Left ventricle myocardium inferior (tissue), 1 donor: ENCODE results near the gene SORD. TPM values are rescaled to one million over a fixed set of nuclear protein-coding genes. Genes with fewer than 3 reads are reported as not detected.
"Not testable (repeated sequence)": the region's sequence is repeated elsewhere in the genome, so short reads cannot be mapped to it uniquely, and the experiment has no call there.

Source experiments
- DNase-seq: peaks from one replicate; pipeline ENCODE4 v3.0.0-alpha.2; 2020
- H3K27ac ChIP-seq: fragments of 200-600 bp; replicated peaks from 2 replicates; pipeline ENCODE4 v1.8.0; 2021
- H3K27me3 ChIP-seq: fragments of 200-600 bp; 2 replicates; pipeline ENCODE4 v1.8.0; 2021; ENCODE audit warnings: low read depth
- H3K36me3 ChIP-seq: fragments of 200-600 bp; 2 replicates; pipeline ENCODE4 v1.8.0; 2021
- H3K4me1 ChIP-seq: fragments of 200-600 bp; 2 replicates; pipeline ENCODE4 v1.8.0; 2021
- H3K4me3 ChIP-seq: fragments of 200-600 bp; 2 replicates; pipeline ENCODE4 v1.8.0; 2021; ENCODE audit warnings: mild to moderate bottlenecking, moderate library complexity
- H3K9me3 ChIP-seq: fragments of 200-600 bp; replicated peaks from 2 replicates; pipeline ENCODE4 v1.8.0; 2021
- CTCF ChIP-seq: fragments of 200-600 bp; IDR thresholded peaks from 2 replicates; pipeline ENCODE4 v1.8.0; 2021; ENCODE audit warnings: antibody characterized with exemption, mild to moderate bottlenecking, borderline replicate concordance
- intact Hi-C: fragments of 100-400 bp; cut with micrococcal nuclease; formaldehyde crosslinking; loops from one replicate; pipeline ENCODE4 v1.11.0; 2022
- total RNA-seq: library from RNA; stranded (reverse); fragmentation: NEBNext Ultra II Directional; extraction: Animal tissue kit (Norgen Biotek cat#: 25700); gene quantifications from one replicate; pipeline ENCODE4 v1.2.1, GENCODE V29; 2021
- donor health status: DM: no; HTN: yes; CAD: no; lungs with severe emphysema.

Gene SORD
- total RNA-seq, 1 donor from 2014 or later = 13.6 TPM

GRCh38 chr15:45064386-45064785 lies 41.4 kb downstream of the SORD start:
- no peak overlapping the region for H3K27ac ChIP-seq
- no peaks in the 10 kb centered on the region for H3K9me3 ChIP-seq
- no peak overlapping the region for H3K4me3 ChIP-seq
- DNase-seq = no peak
- intact Hi-C loops = no loop called here
- H3K36me3 ChIP-seq = no peaks in the 10 kb centered on the region
- H3K4me1 ChIP-seq = no peaks in the 10 kb centered on the region
- TF ChIP-seq CTCF = no peak
- no peaks in the 10 kb centered on the region for H3K27me3 ChIP-seq

DNA sequence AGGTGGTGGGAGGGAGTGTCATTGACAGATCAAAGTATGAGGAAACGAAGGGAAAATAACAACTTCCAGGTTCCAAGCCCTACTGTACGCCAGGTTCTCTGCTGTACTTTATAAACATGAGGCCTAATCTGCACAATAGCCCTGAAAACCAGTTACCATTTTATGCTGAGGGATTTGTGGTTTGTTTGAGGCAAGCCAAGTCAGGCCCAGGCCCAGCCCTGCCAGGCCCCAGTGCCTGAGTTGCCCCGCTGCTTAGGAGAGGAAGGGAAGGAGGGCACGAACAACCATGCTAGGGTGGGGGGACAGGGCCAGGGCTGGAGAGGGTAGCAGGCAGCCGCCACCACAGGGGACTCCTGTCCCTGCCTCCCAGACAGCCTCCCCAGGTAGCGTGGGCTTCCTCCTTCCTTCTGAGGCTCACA lies 47.0 kb downstream of the SORD start:
- intact Hi-C loops, H3K9me3 ChIP-seq, H3K4me3 ChIP-seq, H3K27ac ChIP-seq, H3K36me3 ChIP-seq, H3K4me1 ChIP-seq, H3K27me3 ChIP-seq, DNase-seq: not testable (repeated sequence)

DNA sequence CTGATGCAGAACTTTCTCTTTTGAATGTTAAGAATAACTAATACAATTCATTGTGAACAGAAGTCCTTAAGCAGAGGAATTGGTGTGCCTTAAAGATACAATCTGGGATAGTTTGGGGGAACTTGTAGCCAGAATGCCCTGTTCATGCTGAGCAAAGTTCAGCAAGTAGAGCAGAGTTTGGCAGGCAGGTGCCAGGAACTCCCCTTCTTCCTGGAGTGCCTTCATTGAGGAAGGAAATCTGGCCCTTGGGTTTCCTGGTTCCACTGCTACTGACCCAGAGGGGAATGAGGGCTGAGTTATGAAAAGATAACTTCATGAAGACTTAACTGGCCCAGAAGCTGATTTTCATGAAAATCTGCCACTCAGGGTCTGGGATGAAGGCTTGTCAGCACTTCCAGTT lies 50.6 kb downstream of the SORD start:
- H3K27ac ChIP-seq, H3K4me3 ChIP-seq, H3K27me3 ChIP-seq, intact Hi-C loops, H3K9me3 ChIP-seq, DNase-seq, H3K36me3 ChIP-seq: not testable (repeated sequence)
- H3K4me1 ChIP-seq = peaks cover 11% of the 10 kb centered on the region

- DNase-seq, H3K4me3 ChIP-seq, intact Hi-C loops, H3K9me3 ChIP-seq, H3K36me3 ChIP-seq, H3K27ac ChIP-seq, H3K27me3 ChIP-seq: not testable (repeated sequence)
- H3K4me1 ChIP-seq = peaks cover 29% of the 10 kb centered on the region
Measured at GRCh38 chr15:45075440-45076320, 52.7 kb downstream of the SORD start.

- Histone ChIP-seq H3K27ac (peak overlapping the region; percentile 59), H3K4me1 (peaks cover 35% of the 10 kb centered on the region)
- intact Hi-C loops, H3K4me3 ChIP-seq, DNase-seq, H3K9me3 ChIP-seq, H3K36me3 ChIP-seq, H3K27me3 ChIP-seq: not testable (repeated sequence)
Measured at GRCh38 chr15:45077391-45077790, 54.4 kb downstream of the SORD start.

DNA sequence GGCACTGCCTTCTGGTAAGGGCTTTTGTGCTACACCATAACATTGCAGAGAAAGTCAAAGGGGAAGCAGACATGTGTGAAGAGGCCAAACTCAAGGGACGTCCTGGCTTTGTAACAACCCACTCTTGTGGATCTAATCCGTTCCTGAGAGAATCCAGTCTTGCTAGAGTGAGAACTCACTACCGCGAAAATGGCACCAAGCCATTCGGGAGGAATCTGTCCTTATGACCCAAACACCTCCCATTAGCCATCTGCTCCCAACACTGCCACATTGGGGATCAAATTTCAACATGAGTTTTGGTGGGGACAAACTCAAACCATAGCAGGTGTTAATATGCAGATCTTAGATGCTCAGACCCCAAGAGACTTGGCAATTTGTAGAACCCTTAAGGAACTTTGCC lies 56.2 kb downstream of the SORD start:
- Histone ChIP-seq H3K4me1 (peaks cover 35% of the 10 kb centered on the region), H3K27ac (peak overlapping the region; percentile 19)
- DNase-seq, H3K36me3 ChIP-seq, H3K27me3 ChIP-seq, H3K9me3 ChIP-seq, intact Hi-C loops, H3K4me3 ChIP-seq: not testable (repeated sequence)

DNA sequence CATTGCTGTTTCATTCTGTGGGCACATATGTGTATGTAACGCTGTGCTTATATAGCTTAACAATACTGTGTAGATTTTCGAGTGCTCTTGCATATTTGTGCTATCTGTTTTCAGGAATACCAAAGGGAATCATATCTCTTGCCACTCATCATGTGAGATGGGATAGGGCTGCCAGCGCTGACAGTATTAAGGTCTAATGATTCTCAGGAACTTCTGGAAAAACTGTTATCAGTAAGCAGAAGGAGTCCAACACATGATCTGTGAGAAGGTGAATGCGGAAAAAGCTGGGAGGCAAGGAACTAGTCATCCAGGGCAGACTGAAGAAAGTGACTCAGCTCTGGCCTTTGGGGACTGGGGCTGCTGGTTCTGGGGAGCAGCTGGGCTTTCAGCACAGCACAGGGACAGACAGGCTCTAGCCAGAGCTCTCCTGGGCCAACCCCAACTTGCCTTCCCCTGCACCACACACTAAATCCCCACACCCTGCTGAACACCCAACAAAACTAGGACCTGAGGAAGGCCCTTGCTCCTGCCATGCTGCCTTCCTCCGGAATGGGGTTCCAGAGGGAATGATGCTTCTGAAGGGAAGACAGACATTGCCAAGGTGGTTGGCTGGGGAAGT lies 56.7 kb downstream of the SORD start:
- DNase-seq, H3K4me3 ChIP-seq, H3K36me3 ChIP-seq, H3K27me3 ChIP-seq, H3K9me3 ChIP-seq, intact Hi-C loops: not testable (repeated sequence)
- Histone ChIP-seq H3K27ac (peak overlapping the region; percentile 19), H3K4me1 (peaks cover 35% of the 10 kb centered on the region)

GRCh38 chr15:45080593-45080992 lies 57.6 kb downstream of the SORD start:
- H3K27ac ChIP-seq, intact Hi-C loops: not testable (repeated sequence)

DNA sequence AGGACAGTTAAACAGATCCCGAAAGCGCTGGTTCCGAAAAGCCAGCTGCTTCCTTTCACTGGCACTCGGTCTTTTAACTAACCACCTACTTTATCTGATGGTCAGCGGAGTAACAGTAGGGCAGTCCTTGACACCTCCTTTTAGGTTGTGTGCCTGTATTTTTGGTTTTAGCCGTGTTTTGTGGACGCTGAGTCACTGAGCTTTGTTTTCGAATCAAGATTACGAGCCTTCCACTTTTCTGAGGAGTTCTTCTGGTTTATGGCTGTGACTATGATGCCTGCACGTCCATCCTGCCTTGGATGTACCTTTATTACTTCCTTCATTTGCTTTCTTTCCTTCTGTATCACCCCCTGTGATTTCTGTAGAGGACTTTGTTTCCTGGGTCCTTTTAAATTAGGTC lies 59.4 kb downstream of the SORD start:
- H3K9me3 ChIP-seq, H3K27me3 ChIP-seq, DNase-seq, H3K4me3 ChIP-seq, intact Hi-C loops, H3K27ac ChIP-seq, H3K36me3 ChIP-seq: not testable (repeated sequence)
- peaks cover 31% of the 10 kb centered on the region for H3K4me1 ChIP-seq

More at GRCh38 chr15:45080593-45080992, 57.6 kb downstream of the SORD start:
- peaks cover 35% of the 10 kb centered on the region for H3K4me1 ChIP-seq
- H3K27me3 ChIP-seq, H3K9me3 ChIP-seq, H3K36me3 ChIP-seq, H3K4me3 ChIP-seq, DNase-seq: not testable (repeated sequence)
